ENCODE measurements around the gene S100A9.

Gene S100A9

DNA sequence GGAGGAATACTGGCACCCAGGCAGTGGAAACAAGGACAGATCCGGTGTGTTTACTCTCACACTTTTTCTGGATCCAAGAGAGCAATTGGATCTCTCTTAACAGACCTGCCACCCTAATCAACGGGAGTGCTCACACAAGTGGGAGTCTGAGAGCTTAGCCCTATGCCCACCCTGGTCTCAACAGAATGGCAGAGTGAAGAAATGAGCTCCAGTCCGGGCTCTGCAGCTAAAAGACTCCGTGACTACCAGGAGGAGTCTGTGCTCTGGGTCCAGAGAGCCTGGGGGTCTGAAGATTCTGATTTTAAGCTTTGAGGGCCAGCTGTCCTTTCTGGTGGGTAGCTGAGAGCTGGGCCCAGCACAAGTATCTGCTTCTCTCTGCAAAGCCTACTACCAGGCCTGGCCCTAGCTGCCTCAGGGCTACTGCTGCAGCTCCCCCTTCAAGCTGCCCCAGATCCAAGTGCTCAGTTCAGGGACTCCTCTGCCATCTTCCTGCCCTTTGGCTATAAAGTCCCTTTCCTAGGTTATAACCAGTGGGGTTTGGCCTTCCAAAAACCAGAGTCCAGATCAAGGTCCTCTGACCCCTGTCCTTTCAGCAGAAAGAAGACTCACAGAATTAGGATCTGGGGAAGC lies 3.9 kb downstream of the S100A9 start:
- DNase-seq, result no peak

DNA sequence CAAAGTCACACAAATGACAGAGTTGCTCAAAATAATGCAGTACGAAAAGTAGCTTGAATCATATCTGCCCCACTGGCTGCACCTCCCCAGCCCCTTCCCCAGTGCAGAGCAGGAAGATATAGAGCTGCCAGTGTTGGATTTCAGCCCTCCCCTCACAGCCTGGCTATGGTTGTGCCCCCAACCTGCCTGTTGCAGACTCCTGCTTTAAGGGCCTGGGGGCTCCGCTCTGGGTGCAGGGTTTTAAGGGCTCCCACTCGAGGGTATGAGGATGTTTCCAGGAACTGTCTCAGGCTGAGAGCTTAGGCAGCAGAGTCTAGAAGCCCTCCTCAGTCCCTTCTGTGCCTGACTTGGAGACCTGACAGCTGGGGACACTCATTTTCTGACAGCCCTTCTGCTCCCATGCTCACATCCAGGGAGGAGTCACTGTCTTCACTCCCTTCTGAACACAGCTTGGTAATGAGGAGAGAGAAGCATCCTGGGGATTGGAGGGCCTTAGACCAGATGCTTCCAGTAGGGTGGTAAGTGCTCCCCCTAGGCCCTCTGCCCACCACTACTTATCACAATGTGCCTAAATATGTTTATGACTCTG lies 4.6 kb downstream of the S100A9 start:
- DNase-seq, result no peak

DNA sequence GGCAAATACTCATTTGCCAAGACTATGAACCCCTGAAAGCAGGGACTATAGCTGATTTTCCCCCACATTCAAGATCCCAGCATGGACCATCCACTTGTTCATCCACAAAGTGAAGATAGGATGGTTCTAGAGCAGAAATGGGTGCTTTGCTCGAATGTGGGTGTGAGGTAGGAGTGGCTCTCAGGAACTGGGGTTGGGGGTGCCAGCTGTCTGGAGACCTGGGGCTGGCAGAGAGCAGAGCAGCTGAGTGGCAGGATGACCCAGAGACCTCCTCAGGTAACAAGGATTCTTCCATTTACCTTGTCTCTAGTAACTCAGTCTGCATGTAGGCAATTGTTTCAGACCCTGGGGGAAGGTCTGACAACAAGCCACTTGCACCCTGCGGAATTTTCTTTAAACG lies 6.0 kb downstream of the S100A9 start:
- no peak for DNase-seq

DNA sequence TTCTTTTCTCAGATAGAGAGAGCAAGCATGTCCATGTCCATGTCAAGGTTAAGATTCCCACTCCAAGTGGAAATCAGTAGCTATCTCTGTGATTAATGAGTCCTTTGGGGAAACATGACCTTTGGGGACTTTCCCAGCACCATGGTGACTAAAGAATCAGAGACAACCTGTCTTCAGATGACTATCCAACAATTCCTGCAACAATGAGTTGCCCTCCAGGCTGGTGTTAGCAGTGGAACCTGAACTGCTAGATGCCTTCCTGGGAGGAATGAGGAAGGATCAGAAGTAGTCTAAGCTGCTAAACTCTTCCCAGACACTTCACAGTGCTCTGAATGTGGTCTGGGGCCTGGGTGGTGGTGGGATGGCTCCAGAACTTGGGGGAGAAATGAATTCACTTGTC lies 6.5 kb downstream of the S100A9 start:
- DNase-seq, result no peak

DNA sequence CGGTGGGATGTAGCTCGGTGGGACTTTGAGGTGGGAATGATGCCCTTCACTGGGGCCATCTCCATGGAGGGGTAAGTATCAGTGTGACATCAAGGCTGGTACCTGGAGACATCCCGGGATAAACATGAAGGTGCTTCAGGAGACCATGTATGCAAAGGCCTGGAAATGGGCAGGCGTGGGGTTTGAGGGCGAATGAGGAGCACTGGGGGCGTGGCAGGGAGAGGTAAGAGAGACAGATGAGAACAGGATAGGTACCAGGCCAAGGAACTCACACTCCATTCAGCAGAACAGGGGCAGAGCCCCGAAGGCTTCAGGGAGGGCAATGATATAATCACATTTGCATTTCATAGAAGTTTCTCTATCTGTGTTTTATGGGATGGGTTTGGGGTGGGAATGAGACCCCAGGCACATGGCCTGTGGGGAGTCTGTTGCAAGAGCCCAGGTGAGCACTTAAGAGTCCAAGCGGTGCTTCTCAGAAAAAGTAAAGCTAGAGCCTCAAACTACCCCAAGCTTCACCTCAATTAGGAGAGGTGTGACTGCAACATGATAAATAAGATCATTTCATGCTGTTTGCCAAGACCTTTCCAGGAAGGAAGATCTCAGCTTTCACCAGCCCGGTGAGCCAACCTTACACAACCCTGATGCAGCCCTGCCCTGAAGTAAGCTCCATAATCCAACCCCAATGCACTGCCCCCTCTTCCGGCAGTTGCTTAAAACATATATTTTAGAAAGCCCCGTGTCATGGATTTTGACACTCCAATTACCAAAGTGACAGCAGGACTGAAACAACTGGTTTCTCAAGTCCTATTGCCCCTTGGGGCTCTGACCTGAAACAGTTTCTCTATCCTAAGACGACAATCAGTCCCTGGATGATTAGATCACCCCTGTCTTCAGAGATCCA lies 7.4 kb downstream of the S100A9 start:
- DNase-seq, result no peak

DNA sequence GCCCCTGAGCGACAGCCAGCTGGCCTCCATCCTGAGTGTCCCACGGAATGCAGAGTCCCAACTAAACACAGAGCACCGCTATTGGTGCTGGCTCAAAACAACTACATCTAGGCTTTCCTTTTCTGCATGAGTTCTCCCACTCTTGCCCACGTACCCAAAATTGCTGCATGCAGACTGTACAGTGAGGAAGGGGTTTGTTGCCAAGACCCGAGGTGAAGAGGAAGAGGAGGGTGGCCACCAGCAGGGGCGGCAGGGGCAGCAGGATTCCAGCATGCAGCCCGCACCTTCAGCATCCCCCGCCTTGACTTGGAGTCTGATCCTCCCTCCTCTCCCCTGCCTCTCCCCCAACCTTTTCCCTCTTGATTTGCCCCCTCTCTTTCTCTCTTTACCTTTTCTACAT lies 8.0 kb downstream of the S100A9 start:
- no peak for DNase-seq

DNA sequence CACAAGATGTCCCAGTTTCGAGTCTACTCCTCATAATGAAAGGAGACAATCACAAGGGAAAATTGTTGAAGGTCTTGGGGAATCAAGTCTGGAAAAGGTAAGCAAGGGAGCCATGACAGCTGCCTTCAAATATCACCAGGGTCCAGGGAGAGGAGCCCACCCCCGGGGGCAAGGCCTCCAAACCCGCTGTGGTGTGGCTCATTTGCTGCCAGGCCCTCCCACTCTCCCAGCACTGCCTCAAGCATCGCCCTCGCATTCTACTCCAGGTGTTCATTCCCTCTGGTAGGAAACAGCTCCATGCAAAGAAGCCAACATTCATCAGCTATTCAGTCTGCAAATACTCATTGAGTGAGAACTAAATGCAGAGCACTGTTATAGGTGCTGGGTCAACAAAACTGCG lies 8.6 kb downstream of the S100A9 start:
- DNase-seq, result no peak

DNA sequence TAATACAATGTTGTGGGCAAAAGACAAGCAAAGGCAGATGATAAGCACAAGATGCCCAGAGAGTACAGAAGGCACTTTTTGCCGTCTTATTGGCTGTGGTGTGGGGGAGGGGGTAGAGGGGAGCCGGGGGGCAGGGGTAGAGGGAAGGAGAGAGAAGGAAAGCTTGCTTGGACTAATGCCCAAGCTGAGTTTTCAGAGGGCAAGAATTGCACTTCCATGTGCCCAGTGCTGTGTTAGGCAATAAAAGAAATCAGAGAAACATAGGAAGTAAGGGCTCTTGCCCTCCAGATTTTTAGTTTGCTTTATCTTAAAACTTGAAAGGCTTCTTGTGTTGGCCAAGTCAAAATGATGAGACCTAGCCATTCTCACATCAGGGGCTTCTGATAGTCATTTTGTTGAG lies 9.4 kb downstream of the S100A9 start:
- DNase-seq, result no peak

DNA sequence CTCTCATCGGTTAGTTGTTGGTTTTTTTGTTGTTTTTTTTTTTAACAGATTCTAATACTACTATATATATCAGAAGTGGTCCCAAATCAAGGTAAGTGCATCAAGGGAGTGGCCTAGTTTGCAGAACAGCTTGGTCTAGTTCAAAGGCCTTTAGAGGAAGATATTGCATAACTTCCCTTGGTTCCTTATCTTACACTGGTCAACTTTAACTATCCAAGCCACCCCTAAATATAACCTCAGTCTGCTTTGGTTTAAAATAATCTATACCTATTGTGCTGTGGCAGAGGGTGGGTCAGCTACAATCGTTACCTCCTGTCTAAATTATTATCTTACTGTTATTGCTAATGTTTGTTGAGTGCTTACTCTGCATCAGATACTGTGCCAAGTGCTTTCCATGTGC lies 10.8 kb downstream of the S100A9 start:
- DNase-seq, result no peak

DNA sequence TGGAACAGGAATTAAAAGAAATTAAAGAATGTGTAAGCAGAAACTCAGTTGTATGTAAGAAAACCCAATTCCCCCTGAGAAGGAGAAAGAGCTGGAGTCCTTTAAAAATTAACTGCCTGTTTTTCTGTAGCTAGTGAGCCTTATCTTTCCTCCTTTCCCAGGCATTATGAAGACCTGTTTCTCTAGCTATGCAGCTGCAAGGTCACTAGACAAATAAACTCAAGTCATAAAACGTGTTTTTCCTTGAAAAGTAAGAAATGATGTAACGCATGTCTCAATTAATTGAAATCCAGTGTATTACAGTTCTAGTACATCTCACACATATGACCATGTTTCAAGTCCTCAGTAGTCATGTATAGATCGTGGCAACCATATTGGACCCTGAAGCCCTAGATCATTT lies 12.5 kb downstream of the S100A9 start:
- DNase-seq, result no peak

DNA sequence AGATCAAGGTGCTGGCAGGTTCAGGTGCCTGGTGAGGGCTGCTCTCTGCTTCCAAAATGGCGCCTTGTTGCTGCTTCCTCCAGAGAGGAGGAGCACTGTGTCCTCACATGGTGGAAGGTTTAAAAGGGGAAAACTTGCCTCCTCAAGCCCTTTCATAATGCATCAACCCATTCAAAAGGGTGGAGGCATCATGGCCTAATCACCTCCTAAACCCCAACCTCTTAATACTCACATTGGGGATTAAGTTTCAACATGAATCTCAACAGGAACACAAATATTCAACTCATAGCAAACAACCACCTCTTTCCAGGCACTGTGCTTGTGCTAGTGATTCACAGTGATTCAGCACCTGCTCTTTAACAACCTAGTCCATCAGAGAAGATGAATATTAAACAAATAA lies 13.6 kb downstream of the S100A9 start:
- DNase-seq, result no peak

DNA sequence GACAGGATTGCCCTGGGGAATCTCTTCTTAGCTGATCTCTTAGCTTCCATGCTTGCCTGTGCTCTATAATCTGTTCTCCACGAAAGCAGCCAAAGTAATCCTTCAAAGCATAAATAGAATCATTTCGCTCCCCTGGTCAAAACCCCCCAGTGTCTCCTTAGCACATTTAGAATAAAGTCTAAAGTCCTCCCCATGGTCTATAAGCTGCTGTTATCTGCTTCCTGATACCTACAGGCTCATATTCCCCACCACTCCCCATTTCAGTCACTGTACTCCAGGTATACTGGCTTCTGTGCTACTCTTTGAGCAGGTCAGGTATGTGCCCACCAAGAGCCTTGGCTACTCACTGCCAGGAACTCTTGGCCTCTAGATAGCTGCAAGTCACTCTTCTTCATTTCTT lies 14.9 kb downstream of the S100A9 start:
- DNase-seq, result no peak

DNA sequence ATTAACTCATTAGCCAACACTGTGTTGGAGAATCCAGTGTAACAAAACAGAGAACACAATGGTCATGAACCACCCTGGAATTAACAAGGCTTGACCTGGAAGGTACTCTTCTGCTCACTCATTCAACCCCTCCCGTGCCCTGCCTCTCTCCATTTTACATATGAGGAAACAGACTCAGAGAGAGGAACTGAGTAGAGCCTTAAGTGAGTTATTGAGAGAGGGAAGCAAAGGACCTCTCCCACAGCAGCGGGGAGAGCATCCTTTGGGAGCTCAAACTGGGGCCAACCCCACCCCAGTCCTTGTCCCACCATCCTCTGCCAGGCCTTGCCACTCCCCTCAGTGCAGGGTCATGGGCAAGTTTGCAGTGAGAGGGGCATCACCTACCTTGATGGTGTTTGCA lies 16.4 kb downstream of the S100A9 start:
- no peak for DNase-seq

DNA sequence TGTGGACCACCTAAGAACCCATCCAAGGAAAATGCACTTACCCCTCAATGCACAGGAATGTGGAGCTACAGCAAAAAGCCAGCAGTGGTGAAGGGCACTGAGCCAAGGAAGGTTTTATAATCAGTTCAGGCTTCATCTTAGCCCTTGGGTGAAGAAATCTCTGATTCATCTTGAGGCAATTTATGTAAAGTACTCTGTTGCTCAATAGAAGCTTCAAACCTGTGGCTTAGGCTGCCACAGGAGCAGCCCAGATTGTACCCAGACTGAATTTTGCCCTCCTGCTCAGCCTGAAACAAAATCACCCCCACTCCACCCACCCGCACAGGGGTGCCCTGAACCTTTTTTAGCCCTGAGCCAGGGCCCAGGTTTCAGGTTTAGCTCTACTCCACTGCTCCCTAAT lies 17.9 kb downstream of the S100A9 start, which contains the start of gene S100A12:
S100A12 (minus strand) TSS at position 111 of the 400 bp plus-strand sequence. CDS start 1,029 bp downstream, outside the sequence.
- no peak for DNase-seq

DNA sequence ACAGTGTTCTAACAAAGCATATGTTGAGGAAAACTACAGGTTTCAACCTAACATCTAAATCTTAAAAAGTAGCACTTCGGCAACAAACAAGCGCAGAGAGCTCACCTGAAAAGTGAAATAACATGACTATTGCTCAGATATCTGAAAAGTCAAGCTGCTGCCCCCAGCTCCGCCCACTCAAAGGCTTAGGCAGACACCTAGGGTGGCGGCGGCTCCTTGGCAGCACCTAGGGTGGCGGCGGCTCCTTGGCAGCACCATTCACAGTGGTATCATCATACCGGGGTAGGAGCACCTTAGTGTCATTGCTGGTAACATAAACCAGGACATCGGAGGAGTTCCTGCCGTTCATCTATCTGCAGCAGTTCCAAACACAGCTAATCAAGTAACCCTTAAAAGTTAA lies 21.9 kb downstream of the S100A9 start:
- DNase-seq, result no peak

DNA sequence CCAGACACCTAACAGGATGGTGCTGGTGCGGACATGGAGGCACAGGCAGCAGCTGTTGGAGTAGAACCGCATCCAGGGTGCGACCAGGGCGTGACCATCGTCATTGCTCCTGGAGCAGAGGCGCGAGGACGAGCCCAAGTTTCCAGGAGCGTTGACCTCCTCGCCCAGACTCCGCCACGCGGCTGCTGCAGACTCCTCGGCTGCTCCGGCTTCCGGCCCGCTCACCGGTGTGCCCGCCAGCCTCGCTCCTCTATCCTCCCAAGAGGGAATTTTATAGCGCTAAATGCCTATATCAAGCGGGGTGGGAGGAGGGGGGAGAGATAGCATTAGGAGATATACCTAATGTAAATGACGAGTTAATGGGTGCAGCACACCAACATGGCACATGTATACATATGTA lies 23.1 kb downstream of the S100A9 start:
- no peak for DNase-seq

DNA sequence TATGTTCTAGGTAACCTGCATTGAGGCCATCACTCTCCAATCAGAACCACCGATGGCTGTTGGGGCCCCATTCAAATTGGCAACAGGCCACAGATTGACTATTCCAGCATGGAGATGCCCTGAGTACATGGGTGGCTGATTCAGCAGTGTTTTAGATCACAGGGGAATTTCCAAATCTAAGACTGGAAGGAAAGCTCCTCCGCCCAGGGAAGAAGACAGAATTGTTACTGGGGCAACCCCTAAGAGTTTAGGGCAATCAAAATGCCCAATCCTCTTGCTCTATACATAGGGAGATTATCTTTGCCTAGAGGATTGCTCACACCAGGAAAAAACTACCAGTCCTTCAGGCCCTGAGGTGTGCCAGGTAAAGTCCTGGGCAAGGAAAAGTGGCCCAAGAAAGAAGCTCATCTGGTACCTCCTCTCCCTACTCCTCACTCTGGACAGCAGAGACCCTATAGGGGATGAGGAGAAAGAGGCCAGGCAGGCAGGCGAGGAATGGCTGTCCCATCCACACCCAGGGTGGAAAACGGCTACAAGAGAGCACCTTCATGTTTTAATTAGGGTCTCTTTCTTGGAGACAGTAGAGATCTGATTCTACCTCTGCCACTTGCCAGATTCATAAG lies 27.4 kb downstream of the S100A9 start:
- DNase-seq, result no peak

DNA sequence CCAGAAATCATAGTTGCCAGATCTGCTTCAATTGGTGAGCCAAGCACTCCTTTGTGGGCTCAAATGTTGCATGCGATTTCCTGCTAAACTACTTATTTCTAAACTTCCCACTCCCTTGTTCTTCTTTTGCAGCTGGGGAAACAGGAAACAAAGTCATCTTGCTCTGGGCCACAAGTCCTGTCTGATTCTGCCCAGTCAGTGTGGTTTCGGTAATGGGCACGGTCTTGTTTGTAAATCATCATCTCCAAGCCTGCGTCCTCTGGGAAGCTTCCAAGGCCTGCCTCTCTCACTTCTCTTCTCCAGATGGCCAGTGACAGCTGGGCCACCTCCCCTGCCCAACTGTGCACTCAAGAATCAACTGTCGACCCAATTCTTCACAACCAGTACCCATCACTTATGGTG lies 28.8 kb downstream of the S100A9 start:
- no peak for DNase-seq

DNA sequence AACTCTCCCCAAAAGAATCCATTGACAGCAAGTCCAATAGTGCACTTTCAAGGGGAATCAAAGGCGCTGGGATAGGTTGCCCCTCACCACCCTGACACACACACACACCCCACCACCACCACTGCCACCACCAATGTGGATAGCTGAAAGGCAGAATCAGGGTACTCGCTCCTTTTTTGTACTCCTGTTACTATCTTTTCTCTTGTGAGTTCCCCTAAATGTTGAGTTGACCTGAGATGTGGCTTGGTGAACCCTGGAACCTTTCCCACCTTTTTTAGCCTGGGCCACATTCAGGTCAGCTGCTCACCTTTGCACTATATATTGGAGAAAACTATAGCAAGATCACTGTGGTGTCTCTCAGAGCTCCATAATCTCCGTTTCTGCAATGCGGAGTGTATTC lies 29.3 kb downstream of the S100A9 start:
- no peak for DNase-seq

DNA sequence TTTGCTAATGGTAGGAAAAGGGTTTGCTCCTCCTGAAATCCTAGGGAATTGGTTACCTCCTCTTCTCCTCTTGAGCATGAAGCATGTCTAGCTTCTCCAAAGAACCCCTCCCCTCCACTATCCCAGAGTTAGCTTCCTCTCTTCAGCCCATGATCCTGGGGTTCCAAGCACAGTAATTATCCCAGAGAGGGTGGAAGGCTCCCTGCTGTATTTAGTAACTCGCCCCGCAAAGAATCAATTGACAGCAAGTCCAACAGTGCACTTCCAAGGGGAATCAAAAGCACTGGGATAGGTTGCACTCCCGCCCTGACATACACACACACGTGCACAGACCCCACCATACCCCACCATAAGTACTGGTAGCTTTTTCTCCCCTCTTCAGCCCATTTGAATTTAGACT lies 30.1 kb downstream of the S100A9 start:
- DNase-seq, result no peak

DNA sequence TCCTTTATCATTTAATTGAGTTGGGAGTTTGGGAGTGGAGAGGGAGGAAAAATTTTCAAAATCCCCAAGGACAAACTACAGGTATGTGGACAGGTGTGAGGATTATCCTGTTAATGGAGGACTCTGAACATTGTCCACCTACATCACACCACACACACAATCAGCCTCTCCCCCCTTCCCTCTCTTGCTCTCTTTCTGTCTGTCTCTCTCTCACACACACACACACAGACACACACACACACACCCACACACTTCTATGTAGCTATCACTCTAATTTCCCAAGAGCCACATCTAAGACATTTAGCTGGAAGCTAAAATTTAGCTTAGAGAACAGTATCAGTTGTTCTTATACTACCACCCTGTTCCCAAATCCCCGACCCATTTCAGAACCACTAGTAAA lies 31.7 kb downstream of the S100A9 start:
- DNase-seq, result no peak

DNA sequence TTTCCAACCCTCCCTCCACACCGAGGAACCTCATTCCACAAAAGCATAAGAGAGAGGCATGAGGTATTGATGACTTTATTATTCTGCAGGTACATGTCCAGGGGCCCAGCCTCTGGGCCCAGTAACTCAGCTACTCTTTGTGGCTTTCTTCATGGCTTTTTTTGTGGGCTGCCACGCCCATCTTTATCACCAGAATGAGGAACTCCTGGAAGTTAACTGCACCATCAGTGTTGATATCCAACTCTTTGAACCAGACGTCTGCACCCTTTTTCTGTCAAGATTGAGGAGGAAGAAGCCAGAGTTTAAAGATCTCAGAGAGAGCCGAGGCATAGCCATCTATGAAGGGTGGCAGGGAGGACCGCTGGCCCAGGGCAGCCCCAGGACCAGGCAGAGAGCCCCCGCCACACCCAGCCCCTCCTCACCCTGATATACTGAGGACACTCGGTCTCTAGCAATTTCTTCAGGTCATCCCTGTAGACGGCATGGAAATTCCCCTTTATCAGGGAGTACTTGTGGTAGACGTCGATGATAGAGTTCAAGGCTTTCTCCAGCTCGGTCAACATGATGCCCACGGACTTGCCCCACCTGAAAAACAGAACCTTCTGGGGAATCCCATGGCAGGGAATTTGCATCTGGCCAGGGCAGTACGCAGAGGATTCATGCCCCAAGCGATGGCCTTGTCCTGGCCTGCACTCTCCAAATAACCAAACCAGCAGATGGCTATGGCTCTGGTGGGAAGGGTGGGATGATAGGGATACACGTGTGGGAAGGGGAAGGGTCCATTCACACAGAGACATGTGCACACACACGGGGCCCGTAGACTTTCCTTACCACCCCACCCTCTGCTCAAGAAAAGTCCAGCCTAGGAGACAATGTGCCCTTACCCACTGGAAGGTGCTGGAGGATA lies 32.6 kb downstream of the S100A9 start:
- DNase-seq, result no peak
